Transverse colon (tissue), 4 donors: Measurements from ENCODE around the gene ARHGEF2. TPM values are rescaled to one million over a fixed set of nuclear protein-coding genes. Genes with fewer than 3 reads are reported as not detected.

Experiments used
- DNase-seq: peaks from one replicate; pipeline ENCODE4 v3.0.0-alpha.2; 2019
- H3K27ac ChIP-seq, 4 donors: fragments of 200-600 bp; sonication (generic); 2 replicates each; pipeline ENCODE4 v1.5.1; 2016 to 2018; ENCODE audit warnings: inconsistent platforms in 4 of 4
- H3K27me3 ChIP-seq: fragments of 200-600 bp; sonication (generic); 2 replicates; pipeline ENCODE4 v1.5.1; 2017; ENCODE audit warnings: inconsistent platforms
- H3K36me3 ChIP-seq, 4 donors: fragments of 200-600 bp; sonication (generic); 2 replicates each; pipeline ENCODE4 v1.5.1; 2017 to 2019; ENCODE audit warnings: inconsistent platforms in 4 of 4
- H3K4me1 ChIP-seq, 4 donors: fragments of 200-600 bp; sonication (generic); 2 replicates each; pipeline ENCODE4 v1.5.1; 2017 to 2020; ENCODE audit warnings: inconsistent platforms in 4 of 4
- H3K4me3 ChIP-seq, 4 donors: fragments of 200-600 bp; sonication (generic); 1 replicate in 1 of 4; 2 replicates in 3 of 4; pipeline versions ENCODE4 v1.5.1 to v1.6.1; 2017 to 2019; ENCODE audit warnings: inconsistent platforms in 4 of 4
- H3K9me3 ChIP-seq, 2 donors: fragments of 200-600 bp; sonication (generic); 2 replicates each; pipeline ENCODE4 v1.5.1; 2017 to 2019; ENCODE audit warnings: inconsistent platforms in 2 of 2
- CTCF ChIP-seq, 5 experiments: fragments of 200-600 bp in 3 of 5; fragments of 450-650 bp in 2 of 5; sonication (generic) in 3 of 5; IDR thresholded peaks; 1 replicate in 2 of 5; 2 replicates in 3 of 5; pipeline ENCODE4 v1.5.1; 2016 to 2017; ENCODE audit warnings: antibody characterized with exemption in 5 of 5, inconsistent platforms in 3 of 5, mild to moderate bottlenecking in 2 of 5, moderate library complexity in 1 of 5
- EP300 ChIP-seq: sonication (generic); formaldehyde crosslinking; IDR thresholded peaks from one replicate; pipeline ENCODE4 v1.6.1; 2017; ENCODE audit warnings: antibody characterized with exemption, low read depth
- POLR2A ChIP-seq: fragments of 450-650 bp; IDR thresholded peaks from one replicate; pipeline ENCODE4 v1.6.1; 2016; ENCODE audit warnings: antibody characterized with exemption, mild to moderate bottlenecking, moderate library complexity
- POLR2AphosphoS5 ChIP-seq, 3 donors: sonication (generic); formaldehyde crosslinking; IDR thresholded peaks; one replicate each; pipeline ENCODE4 v1.6.1; 2016; ENCODE audit warnings: antibody characterized with exemption in 3 of 3
- WGBS, 2 donors: methylation state at CpG; one replicate each; pipeline ENCODE4 v1.1.5; 2018; ENCODE audit warnings: low coverage in 1 of 2; 5-methylcytosine and 5-hydroxymethylcytosine counted together
- in situ Hi-C, 4 donors: fragments of 200-750 bp; cut with MboI; loops; one replicate each; pipeline versions ENCODE4 v1.15.0 to v1.15.1; 2017; ENCODE audit warnings: low sequenced_read_pairs in 3 of 4, low pct_ligation_motif_present in 1 of 4, low pct_unique_long_range_greater_than_20kb in 1 of 4
- intact Hi-C: fragments of 100-400 bp; cut with DNase I; formaldehyde crosslinking; loops from one replicate; pipeline ENCODE4 v1.15.1; 2023; ENCODE audit warnings: low total_unique reads
- total RNA-seq, 4 donors: library from RNA; depleted of rRNA; stranded (reverse); fragments of >200 nt; gene quantifications; one replicate each; pipeline ENCODE4 v1.1.0, GENCODE V29; 2016

The ARHGEF2 gene
- total RNA-seq, 4 donors from 2014 or later, result 107 to 244 (median 169) TPM

GRCh38 chr1:155983191-155984024 lies 5.1 kb upstream of the ARHGEF2 start:
- H3K27ac ChIP-seq, result peak overlapping the region; percentile 92 to 96 (median 94)
- peak; percentile 45 for DNase-seq
- no peaks in the 10 kb centered on the region for H3K27me3 ChIP-seq
- TF ChIP-seq CTCF (IDR thresholded peaks at IDR 0.05) (no peak), POLR2AphosphoS5 (IDR thresholded peaks at IDR 0.05) (peak in 1 of 3 donors; percentile 14)
- H3K9me3 ChIP-seq, result no peaks in the 10 kb centered on the region
- WGBS, 2 donors, result 0 to 34% methylated on average over 1 to 4 of the region's 4 CpGs
- in situ Hi-C loops, result loop anchor here in 3 of 4 donors (5.0 to 10.0 kb wide), 2 partner anchors 46 to 49 kb away; partner anchors contain the start of gene KHDC4 (in 2 of the 3)
- intact Hi-C loops, result no loop called here
- peak overlapping the region in 1 of 4 donors; percentile 19 for H3K4me3 ChIP-seq
- H3K36me3 ChIP-seq, result no peaks in the 10 kb centered on the region
- peaks cover 31 to 53% (median 35%) of the 10 kb centered on the region in 4 donors for H3K4me1 ChIP-seq

GRCh38 chr1:155982106-155982505 lies 3.8 kb upstream of the ARHGEF2 start:
- H3K4me1 ChIP-seq, result peaks cover 32 to 60% (median 39%) of the 10 kb centered on the region in 4 donors
- in situ Hi-C loops, result loop anchor here in 3 of 4 donors (5.0 to 10.0 kb wide), 2 partner anchors 45 to 47 kb away; partner anchors contain the start of gene KHDC4 (in 2 of the 3)
- peak overlapping the region; percentile 92 to 96 (median 94) for H3K27ac ChIP-seq
- no peak for DNase-seq
- WGBS, 2 donors, result 76 to 86% methylated on average over 2 to 7 of the region's 7 CpGs
- H3K27me3 ChIP-seq, result no peaks in the 10 kb centered on the region
- TF ChIP-seq CTCF (IDR thresholded peaks at IDR 0.05), result no peak
- TF ChIP-seq POLR2AphosphoS5 (IDR thresholded peaks at IDR 0.05), result no peak
- TF ChIP-seq POLR2A, result no peak
- TF ChIP-seq EP300, result no peak
- H3K4me3 ChIP-seq, result no peak overlapping the region
- intact Hi-C loops, result no loop called here
- H3K36me3 ChIP-seq, result no peaks in the 10 kb centered on the region
- no peaks in the 10 kb centered on the region for H3K9me3 ChIP-seq

- in situ Hi-C loops, result loop anchor here in 3 of 4 donors (5.0 to 10.0 kb wide), 2 partner anchors 44 to 47 kb away; partner anchors contain the start of gene KHDC4 (in 2 of the 3)
- TF ChIP-seq POLR2A, result no peak
- TF ChIP-seq POLR2AphosphoS5 (IDR thresholded peaks at IDR 0.05), result no peak
- TF ChIP-seq EP300, result no peak
- no peak for TF ChIP-seq CTCF (IDR thresholded peaks at IDR 0.05)
- peak; percentile 56 for DNase-seq
- Histone ChIP-seq H3K4me3 (no peak overlapping the region), H3K9me3 (no peaks in the 10 kb centered on the region), H3K4me1 (peaks cover 32 to 66% (median 44%) of the 10 kb centered on the region in 4 donors), H3K27me3 (no peaks in the 10 kb centered on the region), H3K27ac (peak overlapping the region; percentile 92 to 96 (median 94)), H3K36me3 (no peaks in the 10 kb centered on the region)
- 61% methylated on average over 6 of the region's 6 CpGs; no CpG with 5 or more reads in 1 of the 2 donors for WGBS, 2 donors
- intact Hi-C loops, result no loop called here
Observed at GRCh38 chr1:155981266-155982088, 3.1 kb upstream of the ARHGEF2 start.
